ENCODE data around the gene RBKS. TPM values are rescaled to one million over a fixed set of nuclear protein-coding genes. Genes with fewer than 3 reads are reported as not detected.

Gene RBKS
- 1 to 10 TPM; 7.2 to 8.9 TPM for total RNA-seq

DNA sequence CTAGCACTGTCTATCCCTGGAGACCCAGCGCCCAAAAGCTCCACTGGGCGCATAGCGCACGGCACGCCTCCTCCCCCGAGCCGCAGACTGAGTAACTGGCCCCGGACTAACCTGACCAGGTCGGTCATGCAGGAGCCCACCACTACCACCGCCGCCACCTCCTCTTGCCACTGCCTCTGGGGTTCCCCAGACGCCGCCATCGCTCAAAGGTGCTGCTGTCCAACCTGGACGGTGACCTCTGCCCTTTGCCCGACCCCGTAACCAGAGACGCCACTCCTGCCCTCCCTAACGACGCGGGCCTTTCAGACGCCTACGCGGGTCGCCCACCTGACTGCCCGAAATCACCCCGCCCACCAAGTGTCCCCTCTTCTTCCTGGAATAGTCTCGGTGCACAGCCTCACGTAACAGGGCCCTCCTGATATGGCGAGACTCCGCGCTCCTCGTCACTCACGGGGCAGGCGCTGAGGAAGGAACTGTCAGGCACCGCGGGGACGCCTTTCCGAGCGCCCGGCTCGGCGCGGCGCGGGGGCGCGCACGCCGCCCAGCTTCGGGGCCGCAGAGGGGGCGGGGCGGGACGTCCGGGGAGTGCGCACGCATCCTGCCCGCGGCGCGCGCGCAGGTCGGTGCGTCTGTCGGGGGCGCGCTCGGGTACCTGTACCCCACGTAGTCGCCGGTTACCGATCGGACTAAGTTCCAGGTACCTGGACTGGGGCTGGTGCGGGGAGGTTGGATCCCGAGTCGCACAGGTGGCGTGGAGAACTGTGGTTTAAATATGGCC is at the start of gene RBKS, which contains the start of gene BABAM2:
Gene RBKS (minus strand): TSS at position 242 of the 778 bp plus-strand sequence. CDS start 42 bp downstream, at position 200.
Gene BABAM2 (plus strand): TSS at position 584 of the 778 bp plus-strand sequence. CDS start 3,828 bp downstream, outside the sequence.
- Mint-ChIP-seq H3K27ac (peak within 1 kb of the TSS; percentile 100), H3K4me3 (peak within 1 kb of the TSS; percentile 90), H3K4me1 (ENCODE audit: low read depth) (peaks cover 57% of the 10 kb centered on the region), H3K36me3 (ENCODE audit: low read depth) (peaks cover 31% of the 10 kb centered on the region), H3K9me3 (no peaks in the 10 kb centered on the region), H3K27me3 (peaks cover 4% of the 10 kb centered on the region)
- peak; percentile 90 for ATAC-seq
- CTCF ChIA-PET: interaction anchor here (1.1 to 1.3 kb wide), 2 partner anchors 186 to 562 kb away, joined by 3 read pairs; no protein-coding TSS in a partner anchor
- POLR2A ChIA-PET: interaction anchor here (0.8 to 2.0 kb wide), 6 partner anchors 11 to 136 kb away, joined by 3 to 6 read pairs (median 3); no protein-coding TSS in a partner anchor
- TF ChIP-seq, protein P1, sequence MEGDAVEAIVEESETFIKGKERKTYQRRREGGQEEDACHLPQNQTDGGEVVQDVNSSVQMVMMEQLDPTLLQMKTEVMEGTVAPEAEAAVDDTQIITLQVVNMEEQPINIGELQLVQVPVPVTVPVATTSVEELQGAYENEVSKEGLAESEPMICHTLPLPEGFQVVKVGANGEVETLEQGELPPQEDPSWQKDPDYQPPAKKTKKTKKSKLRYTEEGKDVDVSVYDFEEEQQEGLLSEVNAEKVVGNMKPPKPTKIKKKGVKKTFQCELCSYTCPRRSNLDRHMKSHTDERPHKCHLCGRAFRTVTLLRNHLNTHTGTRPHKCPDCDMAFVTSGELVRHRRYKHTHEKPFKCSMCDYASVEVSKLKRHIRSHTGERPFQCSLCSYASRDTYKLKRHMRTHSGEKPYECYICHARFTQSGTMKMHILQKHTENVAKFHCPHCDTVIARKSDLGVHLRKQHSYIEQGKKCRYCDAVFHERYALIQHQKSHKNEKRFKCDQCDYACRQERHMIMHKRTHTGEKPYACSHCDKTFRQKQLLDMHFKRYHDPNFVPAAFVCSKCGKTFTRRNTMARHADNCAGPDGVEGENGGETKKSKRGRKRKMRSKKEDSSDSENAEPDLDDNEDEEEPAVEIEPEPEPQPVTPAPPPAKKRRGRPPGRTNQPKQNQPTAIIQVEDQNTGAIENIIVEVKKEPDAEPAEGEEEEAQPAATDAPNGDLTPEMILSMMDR (IDR thresholded peaks at IDR 0.05): no peak
- DNase-seq: peak; percentile 96
- intact Hi-C loops (cut with micrococcal nuclease): loop anchor here (2.0 to 5.0 kb wide), 2 partner anchors 62 to 98 kb away; no protein-coding TSS in a partner anchor

DNA sequence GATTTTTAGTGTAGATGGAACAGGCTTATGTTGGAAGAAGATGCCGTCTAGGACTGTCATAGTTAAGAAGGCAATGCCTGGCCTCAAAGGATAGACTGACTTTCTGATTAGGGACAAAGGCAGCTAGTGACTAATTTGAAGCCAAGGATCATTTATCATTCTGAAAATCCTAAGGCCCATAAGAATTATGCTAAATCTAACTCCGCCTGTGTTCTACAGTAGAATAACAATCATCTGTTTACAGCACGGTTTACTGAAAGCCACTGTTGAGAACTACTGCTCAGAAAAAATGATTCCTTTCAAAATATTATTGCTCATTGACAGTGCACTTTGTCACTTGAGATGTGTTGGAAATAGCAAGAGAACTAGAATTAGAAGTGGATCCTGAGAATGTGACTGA is 44.8 kb upstream of the RBKS start:
- Mint-ChIP-seq H3K4me3 (no peak overlapping the region), H3K27ac (no peak overlapping the region), H3K9me3 (no peaks in the 10 kb centered on the region), H3K36me3 (ENCODE audit: low read depth) (peaks cover 32% of the 10 kb centered on the region), H3K4me1 (ENCODE audit: low read depth) (peaks cover 11% of the 10 kb centered on the region), H3K27me3 (no peaks in the 10 kb centered on the region)
- ChIA-PET POLR2A (no interaction called here), CTCF (no interaction called here)
- DNase-seq (no peak), ATAC-seq (no peak)
- TF ChIP-seq, protein P1 (IDR thresholded peaks at IDR 0.05): no peak
- intact Hi-C loops (cut with micrococcal nuclease): no loop called here

DNA sequence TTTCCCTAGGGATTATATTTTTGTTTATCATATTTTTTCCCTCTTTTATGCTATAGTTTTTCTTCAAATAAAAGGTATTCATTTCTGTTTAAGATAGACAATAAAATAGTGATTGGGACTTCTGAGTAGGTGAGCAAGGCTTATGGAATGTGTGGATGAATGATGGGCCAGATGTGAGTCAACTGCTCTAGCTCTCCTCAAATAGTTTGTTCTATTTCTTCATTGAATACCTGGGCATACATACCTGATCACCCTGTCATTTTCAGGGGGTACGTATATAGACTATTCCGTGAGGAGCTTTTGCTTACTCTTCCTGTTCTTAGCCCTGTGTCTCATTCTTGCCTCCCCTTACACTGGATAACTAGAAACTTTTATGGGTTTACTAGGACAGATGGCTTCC is 42.2 kb upstream of the RBKS start:
- intact Hi-C loops (cut with micrococcal nuclease): no loop called here
- POLR2A ChIA-PET: interaction anchor here (1.3 kb wide), 1 partner anchor 9 kb away, joined by 3 read pairs; no protein-coding TSS in a partner anchor
- Mint-ChIP-seq H3K27me3 (no peaks in the 10 kb centered on the region), H3K9me3 (no peaks in the 10 kb centered on the region), H3K4me1 (ENCODE audit: low read depth) (peaks cover 10% of the 10 kb centered on the region), H3K4me3 (no peak overlapping the region), H3K27ac (no peak overlapping the region), H3K36me3 (ENCODE audit: low read depth) (peaks cover 32% of the 10 kb centered on the region)
- CTCF ChIA-PET: no interaction called here
- TF ChIP-seq, protein P1 (IDR thresholded peaks at IDR 0.05): no peak
- DNase-seq: no peak
- ATAC-seq: no peak

DNA sequence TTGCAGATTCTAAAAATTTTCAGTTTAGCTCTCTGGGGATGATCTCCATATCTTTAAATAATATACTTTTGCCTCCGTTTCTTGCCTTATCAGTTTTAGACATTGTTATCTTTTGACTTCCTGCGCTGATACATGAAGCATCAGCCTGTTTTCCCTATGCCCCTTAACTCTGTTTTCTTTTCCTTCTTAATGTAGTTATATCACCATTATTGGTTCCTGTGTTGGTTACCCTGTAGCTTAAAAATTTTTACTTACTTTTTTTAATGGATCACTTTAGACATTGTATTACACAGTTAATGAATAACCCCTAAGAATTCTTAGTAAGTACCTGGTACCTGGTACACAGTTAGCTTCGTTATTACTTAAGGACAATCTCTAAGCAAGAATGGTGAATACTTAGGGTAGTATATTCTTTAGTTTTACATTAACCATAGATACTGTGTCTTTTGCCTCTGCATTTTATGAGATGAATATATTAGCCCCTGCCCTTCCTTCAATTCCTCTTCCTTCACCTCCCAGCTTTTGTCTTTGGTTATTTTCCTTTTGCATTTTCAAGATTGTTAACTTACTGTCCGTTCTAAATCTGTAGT is 41.3 kb upstream of the RBKS start:
- TF ChIP-seq, protein P1 (IDR thresholded peaks at IDR 0.05): no peak
- H3K27me3 Mint-ChIP-seq: no peaks in the 10 kb centered on the region
- no peak overlapping the region for H3K4me3 Mint-ChIP-seq
- H3K4me1 Mint-ChIP-seq (ENCODE audit: low read depth): peaks cover 12% of the 10 kb centered on the region
- ATAC-seq: no peak
- intact Hi-C loops (cut with micrococcal nuclease): no loop called here
- peaks cover 29% of the 10 kb centered on the region for H3K36me3 Mint-ChIP-seq (ENCODE audit: low read depth)
- H3K9me3 Mint-ChIP-seq: no peaks in the 10 kb centered on the region
- ChIA-PET POLR2A (interaction anchor here (1.3 kb wide), 1 partner anchor 8 kb away, joined by 3 read pairs; no protein-coding TSS in a partner anchor), CTCF (no interaction called here)
- H3K27ac Mint-ChIP-seq: no peak overlapping the region
- DNase-seq: no peak

All from activated CD8-positive, alpha-beta T cell treated with anti-CD3 and anti-CD28 coated beads for 36 hours (primary cell).